IPS-18c (cell line): ENCODE results near the gene SNAP29.
"Not testable (repeated sequence)": the region's sequence is repeated elsewhere in the genome, so short reads cannot be mapped to it uniquely, and the experiment has no call there.

ENCODE experiments used
- H3K4me3 ChIP-seq: 2 replicates; pipeline ENCODE4 v1.7.0; 2013; ENCODE audit warnings: low read depth, mild to moderate bottlenecking, low read length, moderate library complexity; ENCODE audit not compliant: insufficient read depth
- H3K9me3 ChIP-seq: one replicate; pipeline ENCODE4 v1.6.1; 2013; ENCODE audit warnings: mild to moderate bottlenecking, low read length, moderate library complexity; ENCODE audit not compliant: control insufficient read depth, insufficient read depth

SNAP29 gene

GRCh38 chr22:20858615-20859416 is at the start of gene SNAP29, which contains the start of gene PI4KA:
Gene SNAP29 (plus strand): TSS chr22:20859007. CDS start chr22:20859111, 104 bp downstream.
Gene PI4KA (minus strand): TSS chr22:20858811. CDS start chr22:20858725, 86 bp downstream.
- Histone ChIP-seq H3K4me3 (peak within 1 kb of the TSS; percentile 91), H3K9me3 (no peaks in the 10 kb centered on the region)

GRCh38 chr22:20809538-20810185 is 49.1 kb upstream of the SNAP29 start:
- no peak overlapping the region for H3K4me3 ChIP-seq

GRCh38 chr22:20810645-20811044 is 48.2 kb upstream of the SNAP29 start:
- Histone ChIP-seq H3K9me3 (no peaks in the 10 kb centered on the region), H3K4me3 (no peak overlapping the region)

More at GRCh38 chr22:20809538-20810185, 49.1 kb upstream of the SNAP29 start:
- no peaks in the 10 kb centered on the region for H3K9me3 ChIP-seq

- Histone ChIP-seq H3K4me3 (no peak overlapping the region), H3K9me3 (no peaks in the 10 kb centered on the region)
Measured at GRCh38 chr22:20811171-20811570, 47.6 kb upstream of the SNAP29 start.

GRCh38 chr22:20811971-20812660 is 46.7 kb upstream of the SNAP29 start:
- H3K9me3 ChIP-seq: no peaks in the 10 kb centered on the region
- H3K4me3 ChIP-seq: no peak overlapping the region

- Histone ChIP-seq H3K9me3 (no peaks in the 10 kb centered on the region), H3K4me3 (no peak overlapping the region)
Measured at GRCh38 chr22:20813056-20813455, 45.8 kb upstream of the SNAP29 start.

GRCh38 chr22:20814221-20814808 is 44.5 kb upstream of the SNAP29 start:
- no peak overlapping the region for H3K4me3 ChIP-seq
- no peaks in the 10 kb centered on the region for H3K9me3 ChIP-seq

GRCh38 chr22:20815477-20816050 is 43.2 kb upstream of the SNAP29 start:
- Histone ChIP-seq H3K4me3 (no peak overlapping the region), H3K9me3 (no peaks in the 10 kb centered on the region)

GRCh38 chr22:20816559-20816958 is 42.2 kb upstream of the SNAP29 start:
- Histone ChIP-seq H3K9me3 (no peaks in the 10 kb centered on the region), H3K4me3 (no peak overlapping the region)

- no peaks in the 10 kb centered on the region for H3K9me3 ChIP-seq
Measured at GRCh38 chr22:20818471-20818870, 40.3 kb upstream of the SNAP29 start.

GRCh38 chr22:20819471-20819870 is 39.3 kb upstream of the SNAP29 start:
- Histone ChIP-seq H3K4me3 (no peak overlapping the region), H3K9me3 (no peaks in the 10 kb centered on the region)

More at GRCh38 chr22:20818471-20818870, 40.3 kb upstream of the SNAP29 start:
- H3K4me3 ChIP-seq: no peak overlapping the region

- not testable (repeated sequence) for H3K9me3 ChIP-seq, H3K4me3 ChIP-seq
Measured at GRCh38 chr22:20821717-20822239, 37.0 kb upstream of the SNAP29 start.

GRCh38 chr22:20822240-20822639 is 36.6 kb upstream of the SNAP29 start:
- Histone ChIP-seq H3K4me3 (no peak overlapping the region), H3K9me3 (no peaks in the 10 kb centered on the region)

- Histone ChIP-seq H3K9me3 (no peaks in the 10 kb centered on the region), H3K4me3 (no peak overlapping the region)
Measured at GRCh38 chr22:20823264-20823663, 35.5 kb upstream of the SNAP29 start.

- not testable (repeated sequence) for H3K9me3 ChIP-seq, H3K4me3 ChIP-seq
Measured at GRCh38 chr22:20825216-20825615, 33.6 kb upstream of the SNAP29 start.

GRCh38 chr22:20825624-20826023 is 33.2 kb upstream of the SNAP29 start:
- H3K9me3 ChIP-seq: no peaks in the 10 kb centered on the region

More at GRCh38 chr22:20825624-20826023, 33.2 kb upstream of the SNAP29 start:
- H3K4me3 ChIP-seq: no peak overlapping the region
